HUES6 (cell line): ENCODE results near the gene SGSM2.
A peak's percentile ranks its signal among the peaks of the same experiment; 100 is the strongest.

ENCODE experiments used
- H3K27ac ChIP-seq: 2 replicates; pipeline ENCODE4 v1.7.0; 2013; ENCODE audit warnings: low read depth, mild to moderate bottlenecking, low read length, inconsistent platforms
- H3K27me3 ChIP-seq: 2 replicates; pipeline ENCODE4 v1.6.1; 2013; ENCODE audit warnings: low read length; ENCODE audit not compliant: control insufficient read depth, insufficient read depth
- H3K36me3 ChIP-seq: 2 replicates; pipeline ENCODE4 v1.6.1; 2013; ENCODE audit warnings: low read length; ENCODE audit not compliant: control insufficient read depth, insufficient read depth
- H3K4me1 ChIP-seq: 2 replicates; pipeline ENCODE4 v1.6.1; 2013; ENCODE audit warnings: low read length; ENCODE audit not compliant: control insufficient read depth, insufficient read depth
- H3K4me3 ChIP-seq: 2 replicates; pipeline ENCODE4 v1.5.1; 2013; ENCODE audit warnings: low read depth, low read length
- H3K9ac ChIP-seq: one replicate; pipeline ENCODE4 v1.6.1; 2013; ENCODE audit warnings: mild to moderate bottlenecking, low read length
- H3K9me3 ChIP-seq: 2 replicates; pipeline ENCODE4 v1.6.1; 2013; ENCODE audit warnings: low read depth, low read length; ENCODE audit not compliant: control insufficient read depth, insufficient read depth

The SGSM2 gene

GRCh38 chr17:2387086-2388019 lies 50.1 kb downstream of the SGSM2 start:
- no peak overlapping the region for H3K27ac ChIP-seq
- H3K27me3 ChIP-seq, result no peaks in the 10 kb centered on the region
- no peak overlapping the region for H3K4me3 ChIP-seq
- peaks cover 5% of the 10 kb centered on the region; the same call in 1 of the 2 replicates for H3K36me3 ChIP-seq
- no peak overlapping the region for H3K9ac ChIP-seq
- H3K4me1 ChIP-seq, result peaks cover 27% of the 10 kb centered on the region
- no peaks in the 10 kb centered on the region for H3K9me3 ChIP-seq

DNA sequence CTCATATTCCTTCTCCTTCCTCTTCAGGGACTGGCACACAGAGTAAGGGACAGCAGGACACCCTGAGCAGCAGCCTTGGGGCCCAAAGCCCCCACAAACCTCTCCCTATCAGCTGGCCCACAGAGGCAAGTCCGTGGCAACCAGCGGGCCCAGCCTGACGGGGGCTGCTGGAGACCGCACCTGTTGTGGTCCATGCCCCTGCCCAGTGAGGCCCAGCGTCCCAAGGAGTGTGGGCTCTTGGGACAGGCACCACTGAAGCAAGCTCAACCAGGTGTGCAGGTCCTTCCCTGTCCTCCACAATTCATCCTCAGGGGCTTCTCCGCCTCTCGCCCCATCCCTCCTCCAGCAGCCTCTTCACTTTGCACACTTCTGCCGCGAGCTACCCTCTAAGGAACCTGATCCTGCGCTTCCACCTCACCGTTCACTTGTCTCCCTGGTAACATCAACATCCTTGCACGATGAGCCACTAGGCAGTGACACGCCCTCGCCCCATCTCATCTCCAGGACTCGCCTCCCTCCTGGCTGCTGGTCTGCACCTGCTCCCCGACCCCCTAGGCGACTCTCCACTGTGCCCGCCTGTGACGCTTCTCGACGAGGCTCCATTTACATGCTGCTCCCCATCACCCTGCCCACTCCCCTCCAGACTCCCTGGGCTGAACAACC lies 50.9 kb downstream of the SGSM2 start:
- Histone ChIP-seq H3K36me3 (peaks cover 5% of the 10 kb centered on the region; the same call in 1 of the 2 replicates), H3K9me3 (no peaks in the 10 kb centered on the region), H3K27me3 (no peaks in the 10 kb centered on the region), H3K9ac (no peak overlapping the region), H3K4me3 (no peak overlapping the region), H3K27ac (no peak overlapping the region), H3K4me1 (peaks cover 28% of the 10 kb centered on the region)

GRCh38 chr17:2388683-2389055 lies 51.4 kb downstream of the SGSM2 start:
- no peaks in the 10 kb centered on the region for H3K9me3 ChIP-seq
- H3K36me3 ChIP-seq, result peaks cover 5% of the 10 kb centered on the region; the same call in 1 of the 2 replicates
- H3K4me1 ChIP-seq, result peaks cover 24% of the 10 kb centered on the region
- H3K27ac ChIP-seq, result no peak overlapping the region
- H3K9ac ChIP-seq, result no peak overlapping the region
- no peak overlapping the region for H3K4me3 ChIP-seq
- no peaks in the 10 kb centered on the region for H3K27me3 ChIP-seq

DNA sequence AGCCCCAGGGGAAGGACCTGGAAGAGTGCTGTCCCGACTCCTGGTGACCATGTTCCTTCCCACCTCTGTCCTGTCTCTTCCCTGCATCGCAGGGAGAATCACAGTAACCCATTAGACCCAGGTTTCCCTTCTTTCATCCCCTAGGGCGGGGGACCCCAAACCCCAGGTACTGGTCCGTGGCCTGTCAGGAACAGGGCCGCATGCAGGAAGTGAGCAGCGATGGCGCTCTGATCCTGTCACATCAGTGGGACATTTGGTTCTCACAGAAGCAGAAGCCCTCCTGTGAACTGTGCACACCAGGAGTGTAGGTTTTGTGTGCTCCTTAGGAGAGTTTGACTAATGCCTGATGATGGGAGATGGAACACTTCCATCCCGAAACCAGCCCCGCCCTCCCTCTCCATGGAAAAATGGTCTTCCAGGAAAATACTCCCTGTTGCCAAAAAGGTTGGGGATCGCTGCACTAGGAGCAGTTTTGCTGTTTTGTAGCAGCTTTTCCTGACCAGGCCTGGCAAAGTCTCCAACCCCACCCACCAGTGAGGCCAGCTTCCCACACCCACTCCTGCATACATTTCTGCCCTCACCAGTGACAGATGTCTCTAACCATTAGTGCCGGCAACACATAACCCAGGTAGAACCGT lies 53.0 kb downstream of the SGSM2 start:
- H3K9ac ChIP-seq, result no peak overlapping the region
- H3K4me1 ChIP-seq, result peaks cover 20% of the 10 kb centered on the region
- peaks cover 5% of the 10 kb centered on the region; the same call in 1 of the 2 replicates for H3K36me3 ChIP-seq
- no peaks in the 10 kb centered on the region for H3K9me3 ChIP-seq
- H3K27ac ChIP-seq, result no peak overlapping the region
- no peaks in the 10 kb centered on the region for H3K27me3 ChIP-seq
- no peak overlapping the region for H3K4me3 ChIP-seq

DNA sequence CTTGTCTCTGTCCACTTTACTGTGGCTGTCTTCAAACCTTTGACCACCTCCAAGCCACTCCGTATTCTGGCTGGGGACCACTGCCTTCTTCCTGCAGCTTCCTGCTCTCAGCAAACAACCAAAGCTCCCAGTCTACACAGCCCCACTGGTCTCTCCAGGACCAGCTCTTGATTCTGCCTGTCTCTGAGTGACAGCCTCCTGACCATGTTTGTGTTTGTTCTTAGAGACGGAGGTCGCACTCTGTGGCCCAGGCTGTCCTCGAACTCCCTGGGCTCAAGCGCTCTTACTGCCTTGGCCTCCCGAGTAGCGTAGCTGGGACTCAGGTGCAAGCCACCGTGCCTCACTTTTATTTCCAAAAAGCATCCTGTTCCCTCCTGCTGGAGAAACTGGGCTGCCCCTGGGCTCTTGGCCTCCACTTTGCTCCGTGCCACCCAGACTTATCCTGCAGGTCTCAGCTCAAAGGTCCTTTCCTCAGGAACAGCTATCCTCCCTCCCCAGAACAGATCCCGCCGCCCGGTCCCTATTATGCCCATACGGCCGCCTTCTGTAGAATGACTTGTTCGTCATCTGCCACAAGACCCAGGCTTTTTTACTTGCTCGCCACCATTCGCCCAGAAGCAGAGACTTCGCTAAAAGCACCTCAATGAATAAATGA lies 54.4 kb downstream of the SGSM2 start:
- Histone ChIP-seq H3K4me3 (peak overlapping the region; percentile 94), H3K4me1 (peaks cover 30% of the 10 kb centered on the region), H3K9me3 (no peaks in the 10 kb centered on the region), H3K27ac (no peak overlapping the region), H3K9ac (peak overlapping the region; percentile 73), H3K27me3 (no peaks in the 10 kb centered on the region), H3K36me3 (peaks cover 5% of the 10 kb centered on the region; the same call in 1 of the 2 replicates)

- H3K36me3 ChIP-seq, result no peaks in the 10 kb centered on the region
- no peaks in the 10 kb centered on the region for H3K9me3 ChIP-seq
- peak overlapping the region; percentile 99; the same call in 1 of the 2 replicates for H3K27ac ChIP-seq
- H3K4me3 ChIP-seq, result peak overlapping the region; percentile 94
- H3K4me1 ChIP-seq, result peaks cover 36% of the 10 kb centered on the region
- peak overlapping the region; percentile 73 for H3K9ac ChIP-seq
- H3K27me3 ChIP-seq, result no peaks in the 10 kb centered on the region
Observed at GRCh38 chr17:2392252-2393173, 55.2 kb downstream of the SGSM2 start.

DNA sequence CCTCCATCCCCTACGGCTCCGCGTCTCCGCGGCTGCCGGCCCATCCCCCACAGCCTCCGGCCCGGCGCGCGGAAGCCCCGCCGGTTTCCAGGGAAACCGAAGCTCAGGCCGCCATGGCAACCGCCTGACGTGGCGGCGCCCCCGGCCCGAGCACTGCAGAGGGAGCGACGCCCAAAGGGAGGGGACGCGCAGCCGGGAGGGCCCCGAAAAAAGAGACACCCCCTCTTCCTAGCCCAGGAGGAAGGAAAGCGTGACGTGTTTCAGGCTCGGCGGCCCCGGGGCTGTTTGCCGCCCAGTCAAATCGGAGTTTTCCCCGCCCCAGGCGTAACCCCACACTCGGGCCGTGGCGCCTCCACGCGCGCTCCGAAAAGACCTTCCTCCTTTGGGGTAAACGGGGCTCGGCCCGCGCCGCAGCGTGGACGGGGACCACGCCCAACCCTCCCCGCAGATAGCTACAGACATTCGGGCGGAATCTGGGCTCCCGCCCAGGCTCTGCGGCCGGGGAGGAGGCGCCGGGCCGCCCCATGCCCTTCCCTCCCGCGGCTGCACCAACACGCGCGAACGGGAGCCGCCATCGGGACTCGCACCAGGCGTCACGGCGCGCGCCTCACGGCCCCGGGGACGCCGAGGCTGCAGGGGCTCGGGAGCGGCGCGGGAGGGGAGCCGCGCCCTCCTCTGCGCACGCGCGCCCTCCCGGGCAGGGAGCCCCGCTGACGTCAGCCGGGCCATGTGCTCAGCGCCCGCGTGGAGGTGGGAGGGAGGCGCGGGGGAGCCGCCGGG lies 56.1 kb downstream of the SGSM2 start:
- H3K27ac ChIP-seq, result peak overlapping the region; percentile 99
- H3K9ac ChIP-seq, result peak overlapping the region; percentile 99
- no peaks in the 10 kb centered on the region for H3K36me3 ChIP-seq
- H3K4me3 ChIP-seq, result peak overlapping the region; percentile 94
- no peaks in the 10 kb centered on the region for H3K27me3 ChIP-seq
- H3K9me3 ChIP-seq, result no peaks in the 10 kb centered on the region
- peaks cover 44% of the 10 kb centered on the region for H3K4me1 ChIP-seq

- peak overlapping the region; percentile 54 for H3K4me3 ChIP-seq
- no peaks in the 10 kb centered on the region for H3K36me3 ChIP-seq
- peak overlapping the region; percentile 52 for H3K9ac ChIP-seq
- H3K9me3 ChIP-seq, result no peaks in the 10 kb centered on the region
- no peaks in the 10 kb centered on the region for H3K27me3 ChIP-seq
- no peak overlapping the region for H3K27ac ChIP-seq
- peaks cover 47% of the 10 kb centered on the region for H3K4me1 ChIP-seq
Observed at GRCh38 chr17:2393954-2394749, 56.9 kb downstream of the SGSM2 start.

DNA sequence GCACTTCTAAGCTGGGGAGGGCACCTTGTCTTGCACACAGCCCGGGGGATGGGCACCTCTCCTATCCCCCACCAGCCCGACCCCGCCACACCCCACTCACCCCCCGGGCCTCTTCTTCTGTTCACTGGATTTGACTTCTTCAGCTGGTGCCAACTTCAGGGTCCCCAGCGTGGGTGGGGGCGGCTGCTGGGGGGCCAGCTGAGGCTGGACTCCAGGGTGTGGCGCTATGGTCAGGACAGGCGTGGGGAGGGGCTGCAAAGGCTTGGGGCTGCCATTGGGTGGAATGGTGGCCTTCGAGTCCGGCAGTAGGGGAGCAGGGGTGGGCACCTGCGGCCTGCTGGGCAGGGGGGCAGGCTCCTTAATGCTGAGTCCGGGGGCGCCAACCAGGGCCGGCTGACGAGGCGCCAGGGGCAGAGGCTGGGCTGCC lies 57.5 kb downstream of the SGSM2 start:
- H3K9me3 ChIP-seq, result no peaks in the 10 kb centered on the region
- peaks cover 47% of the 10 kb centered on the region for H3K4me1 ChIP-seq
- H3K27ac ChIP-seq, result no peak overlapping the region
- no peak overlapping the region for H3K9ac ChIP-seq
- no peaks in the 10 kb centered on the region for H3K36me3 ChIP-seq
- H3K4me3 ChIP-seq, result 0 out of 2 replicates have a peak overlapping the region, but pooled peaks have one; percentile 54
- no peaks in the 10 kb centered on the region for H3K27me3 ChIP-seq
